ENCODE measurements around the gene KCNJ2. TPM values are rescaled to one million over a fixed set of nuclear protein-coding genes. Genes with fewer than 3 reads are reported as not detected.
A peak's percentile ranks its signal among the peaks of the same experiment; 100 is the strongest.

Gene KCNJ2
- total and polyA plus RNA-seq, 8 donors: 3.2 to 25.3 (median 5.4) TPM

GRCh38 chr17:70137451-70138230 is 31.7 kb upstream of the KCNJ2 start:
- Histone ChIP-seq H3K36me3 (no peaks in the 10 kb centered on the region), H3K4me1 (peaks cover 8 to 16% of the 10 kb centered on the region in 2 donors), H3K4me3 (peak overlapping the region; percentile 6 to 10), H3K27me3 (no peaks in the 10 kb centered on the region), H3K9me3 (no peaks in the 10 kb centered on the region), H3K27ac (peak overlapping the region; percentile 77 to 90)
- intact Hi-C loops (cut with DNase I): no loop called here
- TF ChIP-seq, protein P1, sequence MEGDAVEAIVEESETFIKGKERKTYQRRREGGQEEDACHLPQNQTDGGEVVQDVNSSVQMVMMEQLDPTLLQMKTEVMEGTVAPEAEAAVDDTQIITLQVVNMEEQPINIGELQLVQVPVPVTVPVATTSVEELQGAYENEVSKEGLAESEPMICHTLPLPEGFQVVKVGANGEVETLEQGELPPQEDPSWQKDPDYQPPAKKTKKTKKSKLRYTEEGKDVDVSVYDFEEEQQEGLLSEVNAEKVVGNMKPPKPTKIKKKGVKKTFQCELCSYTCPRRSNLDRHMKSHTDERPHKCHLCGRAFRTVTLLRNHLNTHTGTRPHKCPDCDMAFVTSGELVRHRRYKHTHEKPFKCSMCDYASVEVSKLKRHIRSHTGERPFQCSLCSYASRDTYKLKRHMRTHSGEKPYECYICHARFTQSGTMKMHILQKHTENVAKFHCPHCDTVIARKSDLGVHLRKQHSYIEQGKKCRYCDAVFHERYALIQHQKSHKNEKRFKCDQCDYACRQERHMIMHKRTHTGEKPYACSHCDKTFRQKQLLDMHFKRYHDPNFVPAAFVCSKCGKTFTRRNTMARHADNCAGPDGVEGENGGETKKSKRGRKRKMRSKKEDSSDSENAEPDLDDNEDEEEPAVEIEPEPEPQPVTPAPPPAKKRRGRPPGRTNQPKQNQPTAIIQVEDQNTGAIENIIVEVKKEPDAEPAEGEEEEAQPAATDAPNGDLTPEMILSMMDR (IDR thresholded peaks at IDR 0.05): no peak
- peak; percentile 97 for ATAC-seq
- peak in 3 of 4 donors; percentile 32 to 67 (median 62) for DNase-seq

DNA sequence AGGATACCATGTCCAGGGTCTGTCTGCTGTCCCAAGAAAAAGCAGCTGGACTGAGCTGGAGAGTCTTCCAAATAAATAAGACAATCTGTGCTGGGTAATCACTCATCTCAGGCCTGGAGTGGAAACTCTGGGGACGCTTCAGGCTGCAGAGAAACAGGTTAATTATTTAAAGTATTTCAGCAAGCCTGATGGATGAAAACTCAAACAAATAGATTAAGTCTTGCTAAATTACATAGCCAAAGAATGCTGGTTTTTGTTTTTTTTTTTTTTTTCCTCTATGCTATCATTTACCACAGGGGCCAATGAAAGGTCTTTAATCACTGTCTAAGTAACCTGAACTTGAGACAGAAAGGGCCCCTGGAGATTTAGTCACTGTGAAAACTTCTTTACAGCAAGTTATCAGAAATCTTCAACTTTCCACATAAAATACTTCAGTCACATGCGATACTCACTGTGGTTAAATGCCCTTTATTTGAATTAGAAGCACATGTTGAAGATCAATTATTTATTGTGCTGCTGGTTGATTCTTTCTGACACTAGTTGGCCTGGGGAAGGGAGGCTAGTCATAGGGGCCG is 31.0 kb upstream of the KCNJ2 start:
- TF ChIP-seq, protein P1 (IDR thresholded peaks at IDR 0.05): no peak
- peaks cover 8 to 16% of the 10 kb centered on the region in 2 donors for H3K4me1 ChIP-seq
- H3K4me3 ChIP-seq: no peak overlapping the region
- no peaks in the 10 kb centered on the region for H3K36me3 ChIP-seq
- ATAC-seq: peak; percentile 20
- no peaks in the 10 kb centered on the region for H3K9me3 ChIP-seq
- no peaks in the 10 kb centered on the region for H3K27me3 ChIP-seq
- intact Hi-C loops (cut with DNase I): no loop called here
- peak in 1 of 4 donors; percentile 24 for DNase-seq
- H3K27ac ChIP-seq: peak overlapping the region; percentile 77 to 90

DNA sequence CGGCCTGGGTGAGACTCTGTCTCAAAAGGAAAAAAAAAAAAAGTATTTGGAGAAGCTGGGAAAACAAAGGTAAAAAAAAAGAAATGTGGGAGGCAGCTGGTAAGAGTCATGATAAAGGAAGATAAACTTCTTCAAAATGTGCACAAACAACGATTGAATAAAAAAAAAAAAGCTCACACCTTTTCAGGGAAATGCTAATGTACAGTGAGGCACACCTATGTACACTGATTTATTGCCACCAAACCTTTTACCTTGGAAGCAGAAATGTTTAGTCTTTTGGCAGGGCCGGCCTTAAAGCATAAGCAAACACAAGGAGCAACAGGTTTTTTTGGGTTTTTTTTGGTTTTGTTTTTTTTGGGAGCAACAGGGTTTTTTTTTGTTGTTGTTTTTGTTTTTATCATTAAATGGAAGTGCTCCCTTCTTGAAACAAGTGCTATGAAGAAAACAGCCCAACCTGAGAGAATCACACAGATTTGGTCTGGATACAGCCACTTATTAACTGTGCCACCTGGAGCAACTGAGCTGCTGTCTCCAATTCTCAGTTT is 29.8 kb upstream of the KCNJ2 start:
- ATAC-seq: no peak
- intact Hi-C loops (cut with DNase I): no loop called here
- H3K4me1 ChIP-seq: peaks cover 8 to 16% of the 10 kb centered on the region in 2 donors
- H3K36me3 ChIP-seq: no peaks in the 10 kb centered on the region
- DNase-seq: no peak
- H3K27me3 ChIP-seq: no peaks in the 10 kb centered on the region
- no peak overlapping the region for H3K4me3 ChIP-seq
- H3K27ac ChIP-seq: no peak overlapping the region
- no peaks in the 10 kb centered on the region for H3K9me3 ChIP-seq
- TF ChIP-seq, protein P1 (IDR thresholded peaks at IDR 0.05): no peak

DNA sequence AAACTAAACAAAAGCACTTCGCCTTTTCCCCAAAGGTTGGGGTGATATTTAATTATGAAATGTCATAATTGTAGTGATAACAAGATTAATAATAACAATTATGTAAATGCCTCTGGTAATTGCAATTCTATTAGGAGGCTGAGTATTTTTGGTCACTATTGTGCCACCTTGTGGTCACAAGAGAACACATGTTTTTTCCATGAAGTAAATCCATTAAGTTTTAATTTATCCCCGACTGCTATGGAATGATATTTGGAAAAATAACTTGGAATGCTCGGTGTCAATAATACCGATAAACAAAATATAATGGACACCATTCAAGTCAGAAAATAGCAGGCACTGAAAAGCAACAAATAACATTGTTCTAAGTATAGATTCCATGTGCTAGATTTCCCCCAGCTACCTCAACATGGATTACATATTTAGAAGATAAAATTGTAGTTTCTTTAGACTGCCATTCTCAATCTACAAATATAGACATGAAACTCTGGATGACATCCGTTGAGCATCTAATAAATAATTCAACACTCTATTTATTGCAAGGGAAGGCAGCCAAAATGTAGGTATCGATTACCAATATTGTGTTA is 25.0 kb upstream of the KCNJ2 start:
- ATAC-seq (peak; percentile 64), DNase-seq (peak in 2 of 4 donors; percentile 27 to 54)
- no peak overlapping the region for H3K4me3 ChIP-seq
- no peaks in the 10 kb centered on the region for H3K27me3 ChIP-seq
- no peaks in the 10 kb centered on the region for H3K9me3 ChIP-seq
- H3K36me3 ChIP-seq: no peaks in the 10 kb centered on the region
- TF ChIP-seq, protein P1 (IDR thresholded peaks at IDR 0.05): peak; percentile 52 to 55
- no peak overlapping the region for H3K27ac ChIP-seq
- intact Hi-C loops (cut with DNase I): no loop called here
- no peaks in the 10 kb centered on the region for H3K4me1 ChIP-seq

- TF ChIP-seq, protein P1 (IDR thresholded peaks at IDR 0.05): no peak
- H3K4me3 ChIP-seq: no peak overlapping the region
- H3K36me3 ChIP-seq: no peaks in the 10 kb centered on the region
- no peaks in the 10 kb centered on the region for H3K4me1 ChIP-seq
- no peaks in the 10 kb centered on the region for H3K27me3 ChIP-seq
- DNase-seq (no peak), ATAC-seq (no peak)
- no peaks in the 10 kb centered on the region for H3K9me3 ChIP-seq
- intact Hi-C loops (cut with DNase I): no loop called here
- H3K27ac ChIP-seq: no peak overlapping the region
Observed at GRCh38 chr17:70153210-70153609, 16.1 kb upstream of the KCNJ2 start.

Data from left lung (tissue), 10 donors.